ENCODE results near the gene CDYL2. TPM values are rescaled to one million over a fixed set of nuclear protein-coding genes. Genes with fewer than 3 reads are reported as not detected.

Gene CDYL2
- total RNA-seq, 1 donor from 2014 or later, result 1.8 TPM

GRCh38 chr16:80743772-80744171 is 60.6 kb downstream of the CDYL2 start:
- no peaks in the 10 kb centered on the region for H3K27me3 Mint-ChIP-seq (ENCODE audit: unreplicated experiment)

GRCh38 chr16:80743273-80743672 is 61.1 kb downstream of the CDYL2 start:
- peaks cover 19% of the 10 kb centered on the region for H3K9me3 Mint-ChIP-seq (ENCODE audit: unreplicated experiment)
- no peak for TF ChIP-seq CTCF (IDR thresholded peaks at IDR 0.05)
- no peak overlapping the region for H3K27ac Mint-ChIP-seq (ENCODE audit: unreplicated experiment)
- H3K27me3 Mint-ChIP-seq (ENCODE audit: unreplicated experiment), result no peaks in the 10 kb centered on the region
- no peaks in the 10 kb centered on the region for H3K36me3 Mint-ChIP-seq (ENCODE audit: unreplicated experiment)
- H3K4me3 Mint-ChIP-seq (ENCODE audit: unreplicated experiment), result no peak overlapping the region
- no peak for DNase-seq (ENCODE audit: extremely low spot score, unreplicated experiment)
- no peaks in the 10 kb centered on the region for H3K4me1 Mint-ChIP-seq (ENCODE audit: unreplicated experiment)

More at GRCh38 chr16:80743772-80744171, 60.6 kb downstream of the CDYL2 start:
- H3K4me3 Mint-ChIP-seq (ENCODE audit: unreplicated experiment), result no peak overlapping the region
- H3K36me3 Mint-ChIP-seq (ENCODE audit: unreplicated experiment), result no peaks in the 10 kb centered on the region
- H3K27ac Mint-ChIP-seq (ENCODE audit: unreplicated experiment), result no peak overlapping the region
- H3K4me1 Mint-ChIP-seq (ENCODE audit: unreplicated experiment), result no peaks in the 10 kb centered on the region
- peaks cover 19% of the 10 kb centered on the region for H3K9me3 Mint-ChIP-seq (ENCODE audit: unreplicated experiment)
- no peak for DNase-seq (ENCODE audit: extremely low spot score, unreplicated experiment)
- no peak for TF ChIP-seq CTCF (IDR thresholded peaks at IDR 0.05)

DNA sequence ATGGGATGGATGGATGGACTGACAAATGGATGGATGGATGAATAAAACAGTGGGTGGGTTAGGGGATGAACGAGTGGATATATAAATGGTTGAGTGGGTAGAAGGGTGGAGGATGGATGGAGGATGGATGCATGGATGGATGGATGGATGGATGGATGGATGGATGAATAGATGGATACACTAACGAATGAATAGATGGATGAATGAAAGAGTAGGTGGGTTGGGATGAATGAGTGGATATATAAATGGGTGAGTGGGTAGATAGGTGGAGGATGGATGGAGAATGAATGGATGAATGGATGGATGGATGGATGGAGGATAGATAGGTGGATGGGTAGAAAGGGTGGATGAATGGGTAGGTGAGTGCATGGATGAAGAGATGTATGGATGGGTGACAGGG is 62.1 kb downstream of the CDYL2 start:
- Mint-ChIP-seq H3K27ac (ENCODE audit: unreplicated experiment) (no peak overlapping the region), H3K4me3 (ENCODE audit: unreplicated experiment) (no peak overlapping the region), H3K4me1 (ENCODE audit: unreplicated experiment) (no peaks in the 10 kb centered on the region), H3K27me3 (ENCODE audit: unreplicated experiment) (no peaks in the 10 kb centered on the region), H3K36me3 (ENCODE audit: unreplicated experiment) (no peaks in the 10 kb centered on the region), H3K9me3 (ENCODE audit: unreplicated experiment) (peaks cover 19% of the 10 kb centered on the region)
- no peak for DNase-seq (ENCODE audit: extremely low spot score, unreplicated experiment)
- TF ChIP-seq CTCF (IDR thresholded peaks at IDR 0.05), result no peak

- DNase-seq (ENCODE audit: extremely low spot score, unreplicated experiment), result no peak
- no peaks in the 10 kb centered on the region for H3K4me1 Mint-ChIP-seq (ENCODE audit: unreplicated experiment)
- no peak overlapping the region for H3K27ac Mint-ChIP-seq (ENCODE audit: unreplicated experiment)
- H3K4me3 Mint-ChIP-seq (ENCODE audit: unreplicated experiment), result no peak overlapping the region
- no peak for TF ChIP-seq CTCF (IDR thresholded peaks at IDR 0.05)
- peaks cover 19% of the 10 kb centered on the region for H3K9me3 Mint-ChIP-seq (ENCODE audit: unreplicated experiment)
- no peaks in the 10 kb centered on the region for H3K36me3 Mint-ChIP-seq (ENCODE audit: unreplicated experiment)
- H3K27me3 Mint-ChIP-seq (ENCODE audit: unreplicated experiment), result no peaks in the 10 kb centered on the region
Observed at GRCh38 chr16:80741724-80742123, 62.7 kb downstream of the CDYL2 start.

GRCh38 chr16:80739523-80739922 is 64.9 kb downstream of the CDYL2 start:
- Mint-ChIP-seq H3K9me3 (ENCODE audit: unreplicated experiment) (peaks cover 19% of the 10 kb centered on the region), H3K4me3 (ENCODE audit: unreplicated experiment) (no peak overlapping the region), H3K27ac (ENCODE audit: unreplicated experiment) (no peak overlapping the region), H3K4me1 (ENCODE audit: unreplicated experiment) (no peaks in the 10 kb centered on the region), H3K36me3 (ENCODE audit: unreplicated experiment) (no peaks in the 10 kb centered on the region), H3K27me3 (ENCODE audit: unreplicated experiment) (no peaks in the 10 kb centered on the region)
- DNase-seq (ENCODE audit: extremely low spot score, unreplicated experiment), result no peak
- no peak for TF ChIP-seq CTCF (IDR thresholded peaks at IDR 0.05)

Data from osteocyte (in vitro differentiated cells).